AG04449 (cell line): Measurements from ENCODE around the gene SRPRB.

Experiments
- CTCF ChIA-PET: fragments of 350-600 bp; formaldehyde crosslinking; extraction: SDS; loops from one replicate; lab custom pipeline; 2021; ENCODE audit warnings: antibody characterized with exemption; lab: Yijun Ruan, JAX
- POLR2A ChIA-PET: fragments of 400-600, 350-600 bp; formaldehyde crosslinking; extraction: SDS; loops from one replicate; lab custom pipeline; 2020; ENCODE audit warnings: antibody characterized with exemption, inconsistent platforms; lab: Yijun Ruan, JAX
- DNase-seq: peaks from one replicate; pipeline ENCODE4 v3.0.0-alpha.2; 2010; ENCODE audit warnings: low read depth, low spot score
- H3K4me3 ChIP-seq: 2 replicates; pipeline ENCODE4 v1.5.1; 2011; ENCODE audit warnings: low read depth, mild to moderate bottlenecking, control low read depth, low read length
- CTCF ChIP-seq: IDR thresholded peaks from one replicate; pipeline ENCODE4 v1.5.1; 2011; ENCODE audit warnings: mild to moderate bottlenecking, moderate library complexity, low read length, control low read depth, inconsistent platforms; ENCODE audit not compliant: insufficient read depth; ENCODE audit errors: missing control alignments

SRPRB gene

DNA sequence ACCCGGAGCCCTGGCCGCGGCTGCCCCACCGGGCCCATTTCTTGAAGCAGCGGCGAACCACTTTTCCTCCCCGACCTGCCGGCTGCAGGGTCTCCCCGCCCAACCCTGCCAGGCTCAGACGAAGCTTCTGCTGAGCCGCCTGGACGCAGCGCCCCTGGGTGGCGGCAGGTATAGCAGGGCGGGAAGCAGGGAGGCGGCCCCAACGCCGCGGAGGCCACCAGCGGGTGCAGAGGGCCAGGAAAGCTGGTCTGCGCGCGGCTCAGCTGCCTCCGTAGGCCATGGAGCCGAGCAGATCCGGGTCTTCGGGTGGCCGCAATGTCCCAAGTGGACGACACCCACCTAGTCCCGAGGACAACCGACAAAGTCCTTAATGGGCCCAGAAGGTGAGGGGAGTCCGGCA lies 21.9 kb upstream of the SRPRB start:
- H3K4me3 ChIP-seq, result no peak overlapping the region
- ChIA-PET CTCF (no interaction called here), POLR2A (no interaction called here)
- no peak for TF ChIP-seq CTCF
- no peak for DNase-seq

DNA sequence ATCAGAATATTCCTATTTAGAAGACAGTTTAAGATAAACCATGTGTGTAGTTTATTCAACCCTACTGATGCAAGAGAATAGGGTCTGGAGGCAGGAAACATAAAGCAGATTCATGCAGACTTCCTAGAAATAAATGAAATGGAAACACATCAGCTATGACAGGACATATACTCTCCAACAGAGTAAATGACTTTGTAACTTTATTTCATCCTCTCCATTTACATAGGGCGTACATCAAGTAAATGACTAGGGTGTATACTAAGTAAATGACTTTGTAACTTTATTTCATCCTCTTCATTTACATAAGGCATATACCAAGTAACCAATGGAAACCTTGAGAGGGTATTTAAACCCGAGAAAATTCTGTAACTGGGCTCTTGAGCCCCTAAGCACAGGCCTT lies 17.6 kb upstream of the SRPRB start:
- no peak for TF ChIP-seq CTCF
- ChIA-PET CTCF (no interaction called here), POLR2A (no interaction called here)
- no peak for DNase-seq
- H3K4me3 ChIP-seq, result no peak overlapping the region

DNA sequence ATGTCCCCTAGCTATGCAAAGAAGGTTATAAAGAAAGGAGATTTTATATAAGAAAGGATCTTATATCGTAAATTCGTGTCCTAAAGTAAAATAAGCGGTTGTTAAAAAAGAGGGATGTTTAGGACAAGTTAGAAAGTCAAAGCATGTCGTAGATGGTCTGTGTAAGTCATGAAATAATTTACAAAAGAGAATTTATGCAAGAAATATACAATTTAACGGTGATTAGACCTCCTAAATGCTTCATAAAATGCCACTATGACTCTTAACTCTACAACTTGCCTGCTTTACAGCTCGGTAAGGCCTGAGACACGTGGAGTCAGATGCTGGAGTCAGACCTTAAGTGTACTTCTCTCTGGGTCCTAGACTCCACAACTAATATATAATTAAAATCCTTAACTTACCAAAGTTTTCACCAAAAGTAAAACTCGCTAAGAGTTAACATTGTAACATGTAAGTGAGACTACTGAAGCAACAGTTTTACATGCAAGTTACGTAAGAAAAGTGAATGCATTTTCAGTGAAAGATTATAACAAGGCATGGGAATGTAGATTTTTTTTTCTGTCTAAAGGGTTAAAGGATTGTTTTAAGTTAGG lies 13.3 kb upstream of the SRPRB start:
- H3K4me3 ChIP-seq, result no peak overlapping the region
- no peak for TF ChIP-seq CTCF
- POLR2A ChIA-PET, result no interaction called here
- CTCF ChIA-PET, result no interaction called here
- DNase-seq, result no peak

- ChIA-PET POLR2A (no interaction called here), CTCF (interaction anchor here (0.6 kb wide), 1 partner anchor 17 kb away, joined by 3 read pairs; no protein-coding TSS in a partner anchor)
- no peak for DNase-seq
- TF ChIP-seq CTCF, result no peak
- H3K4me3 ChIP-seq, result no peak overlapping the region
Measured at GRCh38 chr3:133797396-133798105, 8.1 kb upstream of the SRPRB start.

GRCh38 chr3:133799794-133800585 lies 5.6 kb upstream of the SRPRB start:
- TF ChIP-seq CTCF, result no peak
- POLR2A ChIA-PET, result interaction anchor here (0.7 kb wide), 1 partner anchor 21 kb away, joined by 3 read pairs; no protein-coding TSS in a partner anchor
- CTCF ChIA-PET, result no interaction called here
- H3K4me3 ChIP-seq, result no peak overlapping the region
- DNase-seq, result no peak

DNA sequence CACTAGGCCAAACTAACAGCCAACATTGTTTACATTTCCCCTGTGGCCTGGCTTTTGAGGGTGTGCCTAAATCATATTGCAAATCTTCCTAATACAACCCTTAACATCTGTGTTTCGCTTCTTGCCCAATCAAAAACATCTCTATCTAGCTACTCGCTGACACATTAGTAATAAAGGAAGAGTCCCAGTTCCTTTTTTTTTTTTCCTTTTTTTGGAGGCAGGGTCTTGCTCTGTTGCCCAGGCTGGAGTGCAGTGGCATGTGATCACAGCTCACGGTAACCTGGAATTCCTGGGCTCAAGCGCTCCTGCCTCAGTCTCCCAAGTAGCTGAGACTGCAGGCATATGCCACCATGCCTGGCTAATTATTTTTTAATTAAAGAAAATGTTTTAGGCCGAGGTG lies 2.1 kb upstream of the SRPRB start:
- DNase-seq, result no peak
- POLR2A ChIA-PET, result no interaction called here
- no peak overlapping the region for H3K4me3 ChIP-seq
- no peak for TF ChIP-seq CTCF
- CTCF ChIA-PET, result interaction anchor here (1.8 kb wide), 1 partner anchor 15 kb away, joined by 5 read pairs; no protein-coding TSS in a partner anchor
